HG03064 (cell line): ENCODE results near the gene PAX1.

ENCODE experiments used
- ATAC-seq: cut with Tn5 transposase; IDR thresholded peaks from one replicate; pipeline ENCODE4 v1.9.1; 2021; ENCODE audit warnings: low read depth; ENCODE audit not compliant: unreplicated experiment

Gene PAX1

GRCh38 chr20:21705575-21706260, at the start of gene PAX1:
Gene PAX1 (plus strand): TSS chr20:21705664. CDS start chr20:21705713, 49 bp downstream.
- no peak for ATAC-seq

GRCh38 chr20:21656308-21657067, 49.0 kb upstream of the PAX1 start:
- no peak for ATAC-seq

DNA sequence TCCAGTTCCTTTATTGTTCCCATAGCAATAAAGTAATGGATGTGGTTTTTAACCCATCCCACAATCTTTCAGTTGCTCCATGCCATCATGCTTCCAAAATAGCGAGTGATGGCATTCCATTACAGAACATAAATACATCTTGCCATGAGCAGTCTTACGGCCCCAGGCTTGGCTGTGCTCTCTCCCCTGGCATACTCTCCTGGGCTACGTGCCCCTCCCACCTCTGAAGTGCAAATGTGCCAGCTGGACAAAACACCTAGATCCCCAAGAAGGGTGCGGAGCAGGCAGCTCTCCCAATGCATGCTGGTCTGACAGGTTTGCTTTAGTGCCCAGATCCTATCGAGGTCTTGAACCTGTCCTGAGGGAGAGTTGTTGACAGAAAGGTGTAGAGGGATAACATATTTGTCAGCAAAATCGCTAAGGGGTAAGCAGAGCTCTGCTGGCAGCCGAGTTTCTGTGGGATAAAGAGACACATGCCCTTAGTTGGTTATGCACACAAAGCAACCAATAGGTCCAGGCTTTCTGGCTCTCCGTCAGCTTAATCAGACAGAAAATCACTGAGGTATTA, 43.9 kb upstream of the PAX1 start:
- ATAC-seq = no peak

- ATAC-seq = no peak
Observed at GRCh38 chr20:21663465-21663864, 42.0 kb upstream of the PAX1 start.

DNA sequence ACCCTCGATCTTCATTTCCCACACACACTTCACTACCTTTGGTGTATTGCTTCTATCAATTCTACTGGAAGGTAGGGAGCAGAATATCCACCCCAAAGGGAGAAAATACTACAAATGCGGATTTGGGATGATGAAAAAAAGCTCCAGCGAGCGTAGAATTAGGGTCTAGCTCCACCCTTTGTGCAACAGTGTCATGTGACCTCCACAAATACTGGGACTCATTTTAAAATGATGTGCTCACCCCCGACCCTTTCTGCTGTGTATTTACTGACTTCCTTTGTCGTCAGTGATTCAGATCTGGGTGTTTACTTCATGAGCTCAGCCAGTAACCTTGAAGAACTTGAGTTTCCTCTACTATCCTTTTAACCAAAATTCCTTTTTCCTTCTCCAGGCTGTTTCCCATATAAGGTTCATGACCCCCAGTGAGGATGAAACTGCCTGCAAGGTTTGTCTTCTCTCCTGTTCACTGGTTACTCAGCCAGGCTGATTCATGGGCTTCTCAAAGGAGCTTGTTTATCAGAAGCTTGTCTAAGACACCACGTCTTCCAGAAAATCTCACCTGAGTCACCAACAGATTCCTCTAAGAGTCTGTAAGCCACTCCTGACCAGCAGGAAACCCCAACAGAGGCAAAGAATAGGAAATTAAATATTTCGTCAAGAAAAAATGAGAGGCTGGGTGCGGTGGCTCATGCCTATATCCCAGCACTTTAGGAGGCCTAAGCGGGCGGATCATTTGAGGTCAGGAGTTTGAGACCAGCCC, 39.6 kb upstream of the PAX1 start:
- ATAC-seq = no peak

DNA sequence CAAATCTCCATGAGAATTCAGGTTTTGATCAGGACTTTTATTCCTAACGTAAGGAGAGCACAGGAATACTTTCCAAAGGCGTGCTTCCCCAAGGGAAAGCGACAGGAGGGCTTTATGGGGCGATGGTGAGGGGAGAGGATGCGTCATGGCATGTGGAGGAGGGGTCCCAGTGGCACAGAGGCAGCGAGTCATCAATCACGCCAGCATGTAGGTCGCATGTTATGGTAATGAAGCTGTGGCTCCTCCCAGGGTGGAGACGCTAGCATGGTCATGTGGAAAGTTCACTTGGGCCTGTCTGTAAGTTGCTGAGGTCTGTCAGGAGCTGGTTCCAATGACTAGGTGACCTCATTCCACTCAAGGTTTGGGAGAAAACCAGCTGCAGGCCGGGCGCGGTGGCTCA, 35.3 kb upstream of the PAX1 start:
- no peak for ATAC-seq

GRCh38 chr20:21670981-21671380, 34.5 kb upstream of the PAX1 start:
- ATAC-seq = no peak

GRCh38 chr20:21677261-21677660, 28.2 kb upstream of the PAX1 start:
- no peak for ATAC-seq

- ATAC-seq = no peak
Observed at GRCh38 chr20:21677781-21678180, 27.7 kb upstream of the PAX1 start.

DNA sequence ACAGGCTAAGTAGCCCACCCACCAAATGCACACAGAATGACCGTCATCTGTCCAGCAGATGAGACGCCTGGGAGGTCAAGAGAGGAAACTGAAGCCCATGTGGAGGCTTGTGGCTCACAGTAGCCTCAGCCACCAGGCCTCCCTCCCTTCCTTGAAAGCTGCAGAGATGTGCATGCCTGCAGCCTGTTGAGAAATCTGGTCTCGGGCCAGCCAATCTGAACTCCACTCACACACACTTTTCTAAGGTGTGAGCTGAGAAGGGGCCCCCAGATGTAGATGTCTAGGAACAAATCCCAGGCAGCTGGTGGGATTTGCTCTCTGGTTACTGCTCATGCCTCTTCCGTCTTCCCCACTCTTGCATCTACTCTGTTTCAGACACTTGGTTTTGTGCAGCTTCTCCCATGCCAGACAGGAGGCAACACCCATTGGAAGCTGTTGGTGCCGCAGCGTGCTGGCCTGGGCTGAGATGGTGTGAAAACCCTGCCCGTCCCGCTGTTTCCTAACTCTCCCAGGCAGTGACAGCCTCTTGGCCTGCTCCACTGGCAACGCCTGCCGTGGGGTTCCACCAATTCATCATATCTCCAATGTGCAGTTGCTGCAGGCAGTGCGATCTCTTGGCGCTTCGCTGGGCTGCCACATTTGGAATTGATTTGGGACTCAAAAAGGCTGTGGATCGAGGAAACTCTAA, 24.1 kb upstream of the PAX1 start:
- no peak for ATAC-seq

GRCh38 chr20:21681922-21682318, 23.5 kb upstream of the PAX1 start:
- ATAC-seq = no peak

GRCh38 chr20:21682521-21682954, 22.9 kb upstream of the PAX1 start:
- no peak for ATAC-seq

GRCh38 chr20:21684671-21685070, 20.8 kb upstream of the PAX1 start:
- no peak for ATAC-seq

- ATAC-seq = no peak
Observed at GRCh38 chr20:21685981-21686380, 19.5 kb upstream of the PAX1 start.

DNA sequence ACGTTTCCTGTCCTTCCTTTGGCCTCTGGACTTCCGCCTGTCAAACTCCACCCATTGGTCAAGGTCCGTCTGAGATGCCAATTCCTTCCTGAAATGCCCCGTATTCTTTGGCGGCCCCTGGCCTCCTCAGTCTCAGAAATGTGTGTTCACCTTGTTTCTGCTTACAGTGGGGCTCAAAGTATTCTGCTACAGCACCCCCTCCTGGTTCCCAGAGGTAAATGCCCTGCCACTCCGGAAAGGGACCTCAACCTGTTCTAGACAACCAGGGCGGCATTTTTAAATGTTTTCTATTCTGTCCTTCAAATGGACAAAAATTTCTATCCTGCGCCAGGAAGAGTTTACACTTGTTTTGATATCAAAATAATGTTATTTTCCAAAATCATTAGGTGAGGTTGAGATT, 12.1 kb upstream of the PAX1 start:
- ATAC-seq = no peak

DNA sequence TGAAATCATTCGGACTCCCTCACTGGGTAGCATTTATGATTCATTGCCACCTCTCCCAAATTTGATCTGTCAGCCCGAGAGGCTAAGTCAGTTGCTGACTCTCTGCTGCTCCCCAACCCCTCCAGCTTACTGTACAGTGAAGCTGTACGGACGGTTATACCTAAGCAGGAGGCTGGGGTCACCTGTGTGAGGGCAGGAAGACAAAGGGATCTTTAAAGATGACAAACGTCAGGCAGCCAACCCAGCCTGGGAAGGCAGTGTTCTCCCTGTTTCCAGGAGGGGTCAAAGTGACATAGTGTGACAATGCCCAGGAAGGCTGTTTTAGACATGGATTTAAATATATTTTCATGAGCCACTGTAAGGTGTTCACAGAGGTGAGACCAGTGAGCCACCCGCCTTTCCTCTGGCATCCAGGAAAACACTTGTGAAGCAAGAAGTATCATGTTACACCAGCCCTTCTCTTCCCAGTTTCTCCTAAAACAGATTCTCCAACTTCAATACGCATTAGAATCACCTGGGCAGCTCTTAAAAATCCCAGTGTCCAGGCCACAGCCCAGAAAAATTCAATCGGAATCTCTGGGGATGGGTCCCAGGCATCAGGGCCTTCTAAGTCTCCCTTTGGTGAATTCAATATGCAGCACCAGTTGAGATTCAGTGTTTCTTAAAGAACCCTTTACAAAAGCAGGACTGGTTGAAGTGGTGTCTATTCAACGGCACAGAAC, 6.8 kb upstream of the PAX1 start:
- no peak for ATAC-seq

DNA sequence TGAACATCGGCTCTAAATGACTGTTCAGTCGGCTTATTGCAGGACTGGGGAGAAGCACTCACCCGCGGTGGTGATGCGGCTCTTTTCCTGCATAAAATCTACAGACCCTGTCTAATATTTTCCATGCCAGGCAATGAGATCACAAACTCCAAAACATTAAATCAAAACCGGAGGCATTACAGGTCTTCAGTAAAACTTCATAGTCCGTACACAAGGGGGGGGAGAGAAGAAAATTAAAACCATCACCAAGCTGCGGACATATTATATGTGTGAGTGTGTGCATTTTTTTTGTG, 6.3 kb upstream of the PAX1 start:
- no peak for ATAC-seq

DNA sequence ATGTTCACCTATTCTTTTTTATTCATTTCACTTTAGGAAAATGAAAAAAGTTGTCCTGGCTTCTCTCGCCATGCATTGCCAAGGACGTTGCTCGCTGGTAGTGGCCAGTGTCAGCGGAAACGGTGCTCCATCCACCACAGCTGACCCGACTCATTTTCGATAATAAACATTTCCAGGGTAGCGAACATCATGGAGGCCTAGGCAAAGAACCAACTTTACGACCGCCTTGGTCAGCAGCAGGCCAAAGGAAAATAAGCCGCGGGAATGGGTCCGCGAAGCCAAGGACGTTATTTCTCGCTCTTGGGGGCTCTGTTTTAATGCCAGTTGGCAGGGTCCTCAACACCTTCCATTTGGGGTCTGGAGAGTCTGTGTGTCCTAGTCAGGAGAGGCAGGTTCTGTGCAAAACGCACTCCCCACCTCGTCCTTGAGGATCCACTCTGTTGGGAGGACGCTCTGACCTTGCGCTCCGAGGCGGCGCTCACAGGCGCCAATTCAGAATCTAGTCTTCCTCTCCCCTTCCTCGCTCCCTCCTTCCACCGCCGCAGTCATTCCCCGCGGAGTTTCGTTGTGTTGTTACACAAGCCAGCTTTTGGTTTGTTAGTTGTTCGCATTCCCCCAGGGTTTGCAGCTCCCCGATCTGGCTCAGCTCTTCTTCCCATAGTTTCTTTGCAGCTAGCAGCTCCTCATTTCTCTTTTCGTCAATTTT, 4.1 kb upstream of the PAX1 start:
- ATAC-seq = no peak

GRCh38 chr20:21702016-21702415, 3.4 kb upstream of the PAX1 start:
- no peak for ATAC-seq
